ENCODE measurements around the gene ZNF595. TPM values are rescaled to one million over a fixed set of nuclear protein-coding genes. Genes with fewer than 3 reads are reported as not detected.
A peak's percentile ranks its signal among the peaks of the same experiment; 100 is the strongest.
"Not testable (repeated sequence)": the region's sequence is repeated elsewhere in the genome, so short reads cannot be mapped to it uniquely, and the experiment has no call there.

ZNF595 gene
- total RNA-seq, 1 donor from 2014 or later, result 3.4 TPM

- intact Hi-C loops (cut with DNase I), result no loop called here
- H3K27me3 ChIP-seq, result no peaks in the 10 kb centered on the region
- TF ChIP-seq, protein P1, sequence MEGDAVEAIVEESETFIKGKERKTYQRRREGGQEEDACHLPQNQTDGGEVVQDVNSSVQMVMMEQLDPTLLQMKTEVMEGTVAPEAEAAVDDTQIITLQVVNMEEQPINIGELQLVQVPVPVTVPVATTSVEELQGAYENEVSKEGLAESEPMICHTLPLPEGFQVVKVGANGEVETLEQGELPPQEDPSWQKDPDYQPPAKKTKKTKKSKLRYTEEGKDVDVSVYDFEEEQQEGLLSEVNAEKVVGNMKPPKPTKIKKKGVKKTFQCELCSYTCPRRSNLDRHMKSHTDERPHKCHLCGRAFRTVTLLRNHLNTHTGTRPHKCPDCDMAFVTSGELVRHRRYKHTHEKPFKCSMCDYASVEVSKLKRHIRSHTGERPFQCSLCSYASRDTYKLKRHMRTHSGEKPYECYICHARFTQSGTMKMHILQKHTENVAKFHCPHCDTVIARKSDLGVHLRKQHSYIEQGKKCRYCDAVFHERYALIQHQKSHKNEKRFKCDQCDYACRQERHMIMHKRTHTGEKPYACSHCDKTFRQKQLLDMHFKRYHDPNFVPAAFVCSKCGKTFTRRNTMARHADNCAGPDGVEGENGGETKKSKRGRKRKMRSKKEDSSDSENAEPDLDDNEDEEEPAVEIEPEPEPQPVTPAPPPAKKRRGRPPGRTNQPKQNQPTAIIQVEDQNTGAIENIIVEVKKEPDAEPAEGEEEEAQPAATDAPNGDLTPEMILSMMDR (IDR thresholded peaks at IDR 0.05), result no peak
- no peak overlapping the region for H3K27ac ChIP-seq
- no peaks in the 10 kb centered on the region for H3K36me3 ChIP-seq
- no peak overlapping the region for H3K4me3 ChIP-seq
- H3K9me3 ChIP-seq, result no peaks in the 10 kb centered on the region
- no peaks in the 10 kb centered on the region for H3K4me1 ChIP-seq
- DNase-seq (ENCODE audit: low spot score in 2 of 2), result no peak
Measured at GRCh38 chr4:113732-114131, 60.6 kb downstream of the ZNF595 start.

DNA sequence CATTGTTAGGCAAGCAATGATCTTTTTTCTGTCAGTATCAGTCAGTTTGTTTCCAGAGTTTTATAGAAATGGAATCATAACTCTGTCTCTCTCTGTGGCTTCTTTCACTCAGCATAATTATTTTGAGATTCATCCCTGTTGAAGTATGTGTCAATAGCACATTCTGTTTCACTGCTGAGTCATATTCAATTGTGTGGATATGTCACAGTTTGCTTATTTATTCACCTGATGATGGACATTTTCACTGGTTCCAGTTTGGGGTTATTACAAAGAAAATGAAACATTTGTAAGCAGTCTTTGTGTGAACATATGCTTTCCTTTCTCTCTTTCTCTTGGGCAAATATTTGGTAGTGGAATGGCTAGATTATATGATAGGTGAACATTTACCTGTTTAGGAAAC, 61.0 kb downstream of the ZNF595 start:
- no peak overlapping the region for H3K27ac ChIP-seq
- no peak overlapping the region for H3K4me3 ChIP-seq
- DNase-seq (ENCODE audit: low spot score in 2 of 2), result no peak
- H3K36me3 ChIP-seq, result no peaks in the 10 kb centered on the region
- no peaks in the 10 kb centered on the region for H3K9me3 ChIP-seq
- intact Hi-C loops (cut with DNase I), result no loop called here
- TF ChIP-seq, protein P1 (IDR thresholded peaks at IDR 0.05), result no peak
- H3K4me1 ChIP-seq, result no peaks in the 10 kb centered on the region
- no peaks in the 10 kb centered on the region for H3K27me3 ChIP-seq

- Histone ChIP-seq H3K4me1 (no peaks in the 10 kb centered on the region), H3K27ac (no peak overlapping the region), H3K4me3 (no peak overlapping the region), H3K27me3 (no peaks in the 10 kb centered on the region), H3K9me3 (no peaks in the 10 kb centered on the region), H3K36me3 (no peaks in the 10 kb centered on the region)
- DNase-seq (ENCODE audit: low spot score in 2 of 2), result no peak
- intact Hi-C loops (cut with DNase I), result no loop called here
- TF ChIP-seq, protein P1 (IDR thresholded peaks at IDR 0.05), result no peak
Measured at GRCh38 chr4:116499-116898, 63.4 kb downstream of the ZNF595 start.

GRCh38 chr4:120616-121015, 67.5 kb downstream of the ZNF595 start:
- TF ChIP-seq, protein P1 (IDR thresholded peaks at IDR 0.05), result no peak
- intact Hi-C loops (cut with DNase I), result no loop called here
- Histone ChIP-seq H3K4me1 (peaks cover under 1 to 1% of the 10 kb centered on the region in 2 donors), H3K27me3 (no peaks in the 10 kb centered on the region), H3K36me3 (no peaks in the 10 kb centered on the region), H3K9me3 (no peaks in the 10 kb centered on the region), H3K4me3 (no peak overlapping the region), H3K27ac (no peak overlapping the region)
- no peak for DNase-seq (ENCODE audit: low spot score in 2 of 2)

GRCh38 chr4:121408-122084, 68.4 kb downstream of the ZNF595 start:
- intact Hi-C loops (cut with DNase I), result no loop called here

GRCh38 chr4:123922-124274, 70.8 kb downstream of the ZNF595 start:
- not testable (repeated sequence) for DNase-seq (ENCODE audit: low spot score in 2 of 2); H3K9me3 ChIP-seq; H3K27me3 ChIP-seq; H3K4me1 ChIP-seq
- peaks cover 0 to 24% of the 10 kb centered on the region in 2 donors for H3K36me3 ChIP-seq
- intact Hi-C loops (cut with DNase I), result loop anchor here (2.0 kb wide), 1 partner anchor 213 kb away; the partner anchor contains the start of gene ZNF141
- H3K4me3 ChIP-seq, result peak overlapping the region; percentile 73 to 82
- H3K27ac ChIP-seq, result peak overlapping the region; percentile 85 to 90

More at GRCh38 chr4:121408-122084, 68.4 kb downstream of the ZNF595 start:
- H3K27ac ChIP-seq, result no peak overlapping the region
- DNase-seq (ENCODE audit: low spot score in 2 of 2), result no peak
- no peak overlapping the region for H3K4me3 ChIP-seq
- peaks cover 6% of the 10 kb centered on the region in 2 donors for H3K4me1 ChIP-seq
- H3K9me3 ChIP-seq, result no peaks in the 10 kb centered on the region
- TF ChIP-seq, protein P1 (IDR thresholded peaks at IDR 0.05), result no peak
- H3K36me3 ChIP-seq, result peaks cover 0 to 2% of the 10 kb centered on the region in 2 donors
- H3K27me3 ChIP-seq, result no peaks in the 10 kb centered on the region

All from ascending aorta (tissue), 2 donors.